Adipose tissue (tissue), 3 donors: ENCODE data around the gene DOP1B. TPM values are rescaled to one million over a fixed set of nuclear protein-coding genes. Genes with fewer than 3 reads are reported as not detected.

ENCODE experiments used
- H3K27ac ChIP-seq: one replicate; pipeline ENCODE4 v1.5.1; 2013; ENCODE audit warnings: low read depth, low read length
- WGBS, 3 donors: extraction: QIAGEN DNeasy Blood & Tissue Kit; methylation state at CpG; one replicate each; pipeline ENCODE4 v1.1.7; 2013; 5-methylcytosine and 5-hydroxymethylcytosine counted together
- polyA plus RNA-seq, 3 donors: library from polyadenylated mRNA; stranded (reverse); fragments of 200-250 nt; gene quantifications; one replicate each; pipeline ENCODE4 v1.2.3, GENCODE V29; 2013
- donor health status: healthy with polysubstance abuse.
- donor health status: Bipolar disorder and iron deficiency.
- donor health status: healthy.

DOP1B gene, protein sequence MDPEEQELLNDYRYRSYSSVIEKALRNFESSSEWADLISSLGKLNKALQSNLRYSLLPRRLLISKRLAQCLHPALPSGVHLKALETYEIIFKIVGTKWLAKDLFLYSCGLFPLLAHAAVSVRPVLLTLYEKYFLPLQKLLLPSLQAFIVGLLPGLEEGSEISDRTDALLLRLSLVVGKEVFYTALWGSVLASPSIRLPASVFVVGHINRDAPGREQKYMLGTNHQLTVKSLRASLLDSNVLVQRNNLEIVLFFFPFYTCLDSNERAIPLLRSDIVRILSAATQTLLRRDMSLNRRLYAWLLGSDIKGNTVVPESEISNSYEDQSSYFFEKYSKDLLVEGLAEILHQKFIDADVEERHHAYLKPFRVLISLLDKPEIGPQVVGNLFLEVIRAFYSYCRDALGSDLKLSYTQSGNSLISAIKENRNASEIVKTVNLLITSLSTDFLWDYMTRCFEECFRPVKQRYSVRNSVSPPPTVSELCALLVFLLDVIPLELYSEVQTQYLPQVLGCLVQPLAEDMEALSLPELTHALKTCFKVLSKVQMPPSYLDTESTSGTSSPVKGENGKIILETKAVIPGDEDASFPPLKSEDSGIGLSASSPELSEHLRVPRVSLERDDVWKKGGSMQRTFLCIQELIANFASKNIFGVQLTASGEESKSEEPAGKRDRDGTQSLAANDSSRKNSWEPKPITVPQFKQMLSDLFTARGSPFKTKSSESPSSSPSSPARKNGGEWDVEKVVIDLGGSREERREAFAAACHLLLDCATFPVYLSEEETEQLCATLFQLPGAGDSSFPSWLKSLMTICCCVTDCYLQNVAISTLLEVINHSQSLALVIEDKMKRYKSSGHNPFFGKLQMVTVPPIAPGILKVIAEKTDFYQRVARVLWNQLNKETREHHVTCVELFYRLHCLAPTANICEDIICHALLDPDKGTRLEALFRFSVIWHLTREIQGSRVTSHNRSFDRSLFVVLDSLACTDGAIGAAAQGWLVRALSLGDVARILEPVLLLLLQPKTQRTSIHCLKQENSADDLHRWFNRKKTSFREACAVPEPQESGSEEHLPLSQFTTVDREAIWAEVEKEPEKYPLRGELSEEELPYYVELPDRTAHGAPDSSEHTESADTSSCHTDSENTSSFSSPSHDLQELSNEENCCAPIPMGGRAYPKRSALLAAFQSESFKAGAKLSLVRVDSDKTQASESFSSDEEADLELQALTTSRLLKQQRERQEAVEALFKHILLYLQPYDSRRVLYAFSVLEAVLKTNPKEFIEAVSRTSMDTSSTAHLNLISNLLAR (N-terminal part only)
- polyA plus RNA-seq: 1 to 10 TPM; 1.7 to 4.4 (median 2.0) TPM

DNA sequence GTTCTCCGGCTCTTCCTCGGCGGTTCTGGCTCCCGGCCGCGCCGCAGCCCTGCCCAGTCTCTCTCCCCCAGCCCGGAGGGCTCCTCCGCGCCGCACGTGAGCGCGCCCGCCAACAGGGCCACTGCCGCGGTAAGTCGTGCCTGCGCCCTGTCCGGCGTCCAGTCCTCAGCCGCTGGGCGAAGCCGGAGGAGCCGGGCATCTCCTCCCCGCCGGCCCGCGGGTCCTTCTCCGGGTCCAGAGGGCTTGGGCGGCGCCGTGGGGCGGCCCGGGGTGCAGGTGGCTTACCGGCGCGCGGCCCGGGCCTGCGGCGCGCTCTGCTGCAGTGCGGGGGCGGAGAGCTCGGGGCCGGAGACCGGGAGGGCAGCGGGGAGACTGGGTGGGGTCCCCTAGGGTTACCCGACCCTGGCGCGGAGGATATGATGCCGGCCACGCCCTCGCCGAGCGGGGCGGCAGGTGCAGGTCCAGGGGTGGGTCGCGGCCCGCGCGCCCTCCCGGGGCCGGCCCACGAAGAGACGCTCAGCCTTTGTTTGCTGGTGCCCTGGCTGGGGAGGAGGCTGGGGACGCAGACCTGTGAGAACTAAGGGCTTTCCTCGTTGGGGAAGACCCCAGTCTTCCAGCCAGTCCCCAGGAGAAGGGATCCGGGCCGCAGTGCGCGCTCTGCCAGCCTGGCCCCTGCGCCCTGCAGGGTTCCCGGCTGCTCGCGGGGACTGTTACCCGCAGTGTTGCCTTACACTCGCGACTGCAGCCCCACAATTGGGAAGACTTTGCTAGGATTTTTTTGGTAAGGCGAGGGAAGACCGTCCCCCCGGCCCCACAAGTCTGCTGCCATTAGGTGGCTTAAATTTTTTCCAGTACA, at the start of gene DOP1B:
Gene DOP1B, plus strand, starts transcription at position 10 of the 856 bp plus-strand sequence. CDS start 7,910 bp downstream, outside the sequence.
- WGBS, 3 donors: 1 to 3% (median 1%) methylated on average over 55 to 83 of the region's 83 CpGs
- H3K27ac ChIP-seq: peak within 1 kb of the TSS; percentile 11

GRCh38 chr21:36109868-36110267, 46.8 kb upstream of the DOP1B start:
- WGBS, 3 donors: 92 to 95% (median 94%) methylated on average over 10 of the region's 10 CpGs
- no peak overlapping the region for H3K27ac ChIP-seq

- 72 to 92% (median 88%) methylated on average over 8 of the region's 8 CpGs for WGBS, 3 donors
- H3K27ac ChIP-seq: no peak overlapping the region
Observed at GRCh38 chr21:36111238-36111637, 45.4 kb upstream of the DOP1B start.

DNA sequence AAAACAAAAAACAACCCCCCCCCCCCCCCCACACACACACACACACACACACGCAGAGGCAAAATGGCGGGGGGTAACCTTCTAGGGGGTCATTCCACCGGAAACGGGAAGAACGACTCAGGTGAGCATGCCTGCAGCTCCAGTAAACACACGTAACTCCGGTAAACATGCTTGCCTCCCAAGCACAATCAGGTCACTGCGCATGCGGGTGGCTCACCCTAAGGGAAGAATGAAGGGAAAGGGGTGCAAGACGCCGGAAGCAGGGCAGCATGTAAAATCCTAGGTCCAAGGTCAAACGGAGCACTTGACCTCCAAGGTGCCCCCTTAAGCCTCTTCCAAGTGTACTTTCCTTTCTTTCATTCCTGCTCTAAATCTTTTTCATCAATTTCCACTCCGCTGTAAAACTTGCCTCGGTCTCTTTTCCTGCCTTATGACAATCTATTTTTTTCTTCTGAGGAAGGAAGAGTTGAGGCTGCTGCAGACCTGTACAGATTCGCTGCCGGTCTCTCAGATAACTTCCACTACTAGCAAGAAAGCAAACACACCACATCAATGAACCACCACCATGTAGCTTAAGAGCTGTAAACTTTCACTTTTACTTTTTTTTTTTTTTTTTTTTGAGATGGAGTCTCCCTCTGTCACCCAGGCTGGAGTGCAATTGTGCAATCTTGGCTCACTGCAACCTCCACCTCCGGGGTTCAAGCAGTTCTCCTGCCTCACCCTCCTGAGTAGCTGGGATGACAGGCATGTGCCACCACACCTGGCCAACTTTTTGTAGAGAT, 42.8 kb upstream of the DOP1B start:
- H3K27ac ChIP-seq: no peak overlapping the region
- WGBS, 3 donors: 43 to 53% (median 47%) methylated on average over 17 of the region's 17 CpGs

DNA sequence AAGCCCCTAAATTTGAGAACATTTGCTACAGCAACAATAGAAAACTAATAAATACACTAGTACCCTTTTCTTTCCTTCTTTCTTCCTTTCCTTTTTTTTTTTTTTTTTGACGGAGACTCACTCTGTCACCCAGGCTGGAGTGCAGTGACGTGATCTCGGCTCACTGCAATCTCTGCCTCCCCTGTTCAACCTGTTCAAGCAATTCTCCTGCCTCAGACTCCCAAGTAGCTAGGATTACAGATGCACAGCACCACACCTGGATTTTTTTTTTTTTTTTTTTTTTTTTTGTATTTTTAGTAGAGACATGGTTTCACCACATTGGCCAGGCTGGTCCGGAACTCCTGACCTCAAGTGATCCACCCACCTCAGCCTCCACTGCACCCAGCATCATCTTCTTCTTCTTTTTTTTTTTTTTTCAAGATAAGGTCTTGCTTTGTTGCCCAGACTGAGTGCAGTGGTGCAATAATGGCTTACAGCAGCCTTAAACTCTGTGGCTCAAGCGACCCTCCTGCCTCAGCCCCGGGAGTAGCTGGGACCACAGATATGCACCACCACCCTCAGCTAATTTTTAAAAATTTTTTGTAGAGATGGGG, 41.4 kb upstream of the DOP1B start:
- no peak overlapping the region for H3K27ac ChIP-seq
- 75 to 91% (median 82%) methylated on average over 5 to 6 of the region's 6 CpGs for WGBS, 3 donors

DNA sequence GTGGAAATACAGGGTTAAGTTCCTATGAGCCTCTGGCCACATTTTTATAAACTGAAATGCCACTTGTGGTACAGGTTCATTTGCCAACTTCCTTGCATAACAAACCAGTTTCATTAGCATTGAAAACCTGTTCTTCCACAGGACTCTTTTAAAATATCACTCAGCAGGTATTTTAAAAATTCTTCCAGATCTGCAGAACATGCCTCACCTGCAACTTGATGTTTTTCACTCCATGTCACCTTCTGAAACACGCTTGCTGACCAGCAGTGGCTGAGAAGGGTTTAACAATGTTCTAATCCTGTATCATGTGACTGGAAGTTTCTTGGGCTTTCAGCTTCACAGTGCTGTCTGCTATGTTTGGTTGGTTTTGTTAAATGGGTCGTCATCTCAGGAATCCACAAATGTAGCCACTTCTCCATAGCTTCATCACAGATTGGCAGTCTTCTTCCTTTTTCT, 39.3 kb upstream of the DOP1B start:
- H3K27ac ChIP-seq: no peak overlapping the region
- 72 to 78% (median 73%) methylated on average over 2 of the region's 2 CpGs for WGBS, 3 donors

DNA sequence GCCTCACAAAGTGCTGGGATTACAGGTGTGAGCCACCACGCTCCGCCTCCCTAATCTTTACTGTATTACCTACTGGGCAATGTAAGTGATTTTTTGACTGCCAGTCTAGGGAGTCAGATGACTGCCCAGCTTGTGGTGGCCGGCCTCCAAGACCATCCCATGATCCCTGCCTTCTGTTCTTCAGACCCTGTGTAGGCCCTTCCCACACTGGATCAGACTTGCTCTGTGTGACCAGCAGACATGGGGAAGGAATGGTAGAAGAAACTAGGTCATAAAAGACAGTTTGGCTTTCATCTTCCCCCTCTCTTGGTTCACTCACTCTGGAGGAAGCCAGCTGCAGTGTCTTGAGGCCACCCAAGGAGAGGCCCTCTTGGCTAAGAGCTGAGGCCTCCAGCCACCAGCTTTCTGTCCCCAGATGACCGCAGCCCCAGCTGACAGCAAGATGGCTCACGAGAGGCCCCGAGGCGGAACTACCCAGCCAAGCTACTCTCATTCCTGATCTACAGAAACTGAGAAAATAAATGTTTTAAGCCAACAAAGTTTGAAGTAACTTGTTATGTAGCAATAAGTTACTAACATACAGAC, 36.2 kb upstream of the DOP1B start:
- no peak overlapping the region for H3K27ac ChIP-seq
- 71 to 82% (median 77%) methylated on average over 7 of the region's 7 CpGs for WGBS, 3 donors

DNA sequence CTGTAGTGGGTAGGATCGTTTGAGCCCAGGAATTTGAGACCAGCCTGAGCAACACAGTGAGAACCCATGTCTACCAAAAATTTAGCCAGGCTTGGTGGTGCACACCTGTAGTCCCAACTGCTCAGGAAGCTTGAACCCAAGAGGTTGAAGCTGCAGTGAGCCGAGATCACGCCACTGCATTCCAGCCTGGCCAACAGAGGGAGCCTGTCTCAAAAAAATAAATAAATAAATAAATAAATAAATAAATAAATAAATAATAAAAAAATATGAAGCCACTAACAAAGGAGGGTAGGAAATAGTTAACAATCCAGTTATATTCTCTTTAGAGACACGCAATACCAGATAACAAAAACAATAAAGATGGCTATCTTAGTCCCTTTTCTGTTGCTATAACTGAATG, 33.6 kb upstream of the DOP1B start:
- 37 to 65% (median 57%) methylated on average over 4 of the region's 4 CpGs for WGBS, 3 donors

DNA sequence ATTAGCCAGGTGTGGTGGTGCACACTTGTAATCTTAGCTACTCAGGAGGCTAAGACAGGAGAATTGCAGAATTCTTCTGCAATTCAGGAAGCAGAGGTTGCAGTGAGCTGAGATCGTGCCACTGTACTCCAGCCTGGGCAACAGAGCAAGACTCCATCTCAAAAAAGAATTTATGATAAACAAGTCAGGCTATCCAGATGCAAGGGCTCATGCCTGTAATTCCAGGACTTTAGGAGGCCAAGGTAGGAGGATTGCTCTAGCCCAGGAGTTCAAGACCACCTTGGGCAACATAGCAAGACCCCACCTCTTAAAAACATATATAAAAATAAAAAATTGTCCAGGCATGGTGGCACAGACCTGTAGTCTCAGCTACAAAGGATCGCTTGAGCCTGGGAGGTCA, 32.2 kb upstream of the DOP1B start:
- 71 to 94% (median 92%) methylated on average over 2 of the region's 2 CpGs for WGBS, 3 donors
- no peak overlapping the region for H3K27ac ChIP-seq

More for the DNA sequence above, 33.6 kb upstream of the DOP1B start:
- H3K27ac ChIP-seq: no peak overlapping the region

DNA sequence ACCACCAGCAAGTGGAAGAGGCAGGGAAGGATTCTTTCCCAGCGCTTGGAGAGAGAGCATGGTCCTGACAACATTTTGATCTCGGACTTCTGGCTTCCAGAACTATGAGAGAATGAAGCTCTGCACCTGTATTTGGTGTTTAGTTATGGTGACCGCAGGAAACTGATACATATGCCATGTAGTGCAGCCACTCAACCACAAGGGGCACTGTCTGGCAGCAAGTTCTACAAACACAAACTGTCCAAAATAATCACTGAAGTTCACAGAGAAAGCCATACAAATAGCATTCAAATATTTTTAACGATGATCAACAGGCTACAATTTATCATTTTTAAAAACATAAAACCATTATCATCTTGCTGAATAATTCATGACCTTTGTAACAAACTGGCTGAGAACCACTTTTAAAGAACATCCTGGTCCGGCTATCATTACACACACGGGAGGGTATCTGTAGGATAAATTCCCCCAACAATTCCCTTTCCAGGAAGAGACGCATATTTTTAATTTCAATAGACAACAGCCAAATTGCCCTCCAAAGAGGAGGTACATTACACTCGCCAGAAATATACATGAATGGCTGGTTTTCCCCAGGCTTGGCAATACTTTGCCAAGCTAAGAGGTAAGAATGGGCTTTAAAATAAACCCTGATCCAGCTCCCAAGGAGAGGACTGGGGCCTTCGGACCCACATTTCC, 31.0 kb upstream of the DOP1B start:
- no peak overlapping the region for H3K27ac ChIP-seq
- WGBS, 3 donors: 31 to 36% (median 32%) methylated on average over 9 of the region's 9 CpGs

DNA sequence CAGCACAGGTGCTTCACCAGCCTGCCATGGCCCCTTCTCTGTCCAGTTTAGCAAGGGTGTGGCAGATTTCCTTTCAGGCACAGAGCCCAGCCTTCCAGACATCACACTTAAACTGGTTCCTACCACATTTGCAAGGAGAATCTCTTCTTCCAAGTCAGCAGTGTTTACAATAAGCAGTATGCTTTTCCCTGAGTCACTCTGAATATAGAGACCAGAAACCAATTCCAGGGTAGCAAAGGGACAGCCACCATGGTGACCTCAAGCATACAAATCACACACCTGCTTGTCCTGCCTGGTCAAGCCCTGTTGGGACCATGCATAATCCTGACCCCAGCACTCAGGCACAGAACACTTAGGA, 30.4 kb upstream of the DOP1B start:
- H3K27ac ChIP-seq: no peak overlapping the region

DNA sequence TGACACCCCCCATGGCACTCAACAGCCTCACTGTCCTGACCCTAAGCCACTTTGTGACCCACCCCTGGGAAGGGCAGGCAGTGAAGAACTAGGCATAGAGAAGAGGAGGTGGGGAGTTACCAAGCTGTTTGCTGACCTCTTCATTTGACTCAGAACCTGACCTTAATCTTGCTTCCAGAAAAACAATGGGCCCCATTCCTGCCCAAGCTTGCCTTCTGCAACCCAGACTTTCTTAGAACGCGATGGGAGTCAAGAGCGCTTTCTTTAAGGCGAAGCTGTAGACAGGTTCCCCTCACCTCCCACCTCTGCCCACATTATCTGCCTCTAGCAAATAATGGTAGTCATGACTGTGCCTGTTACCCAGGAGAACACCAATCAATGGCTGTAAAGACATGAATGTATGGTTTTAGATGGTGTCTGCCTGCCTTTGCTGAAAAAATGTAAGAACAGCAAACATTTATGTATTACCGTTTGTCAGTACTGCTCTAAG, 30.0 kb upstream of the DOP1B start:
- no peak overlapping the region for H3K27ac ChIP-seq
- 95 to 98% (median 96%) methylated on average over 5 of the region's 5 CpGs for WGBS, 3 donors

GRCh38 chr21:36127250-36127904, 29.2 kb upstream of the DOP1B start:
- WGBS, 3 donors: 87 to 92% (median 89%) methylated on average over 10 of the region's 10 CpGs
- H3K27ac ChIP-seq: no peak overlapping the region

DNA sequence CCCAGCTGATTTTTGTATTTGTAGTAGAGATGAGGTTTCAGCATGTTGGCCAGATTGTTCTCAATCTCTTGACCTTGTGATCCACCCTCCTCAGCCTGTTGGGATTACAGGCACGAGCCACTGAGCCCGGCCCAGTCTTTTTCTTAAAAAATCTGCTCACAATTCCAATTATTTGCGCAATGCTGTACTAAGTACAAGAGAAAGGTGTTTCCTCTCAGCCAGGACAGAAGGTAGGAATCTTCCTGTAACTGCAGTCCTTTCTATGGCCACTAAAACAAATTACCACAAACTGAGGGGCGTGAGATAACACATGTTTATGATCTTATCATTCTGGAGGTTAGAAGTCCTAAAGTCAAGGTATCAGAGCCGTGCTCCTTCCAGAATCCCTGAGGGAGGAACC, 28.6 kb upstream of the DOP1B start:
- WGBS, 3 donors: 66 to 85% (median 67%) methylated on average over 5 of the region's 5 CpGs
- H3K27ac ChIP-seq: no peak overlapping the region

- H3K27ac ChIP-seq: no peak overlapping the region
- 42 to 77% (median 43%) methylated on average over 2 of the region's 2 CpGs for WGBS, 3 donors
Observed at GRCh38 chr21:36129219-36129618, 27.4 kb upstream of the DOP1B start.
